Gastrocnemius medialis (tissue), 4 donors: Measurements from ENCODE around the gene NIPA2.

Experiments used
- CTCF ChIP-seq, 5 experiments: fragments of 450-650 bp in 3 of 5; fragments of 200-600 bp in 2 of 5; sonication (generic) in 2 of 5; IDR thresholded peaks in 4 of 5; conservative IDR thresholded peaks in 1 of 5; 1 replicate in 4 of 5; 2 replicates in 1 of 5; pipeline ENCODE4 v1.5.1; 2016 to 2019; ENCODE audit warnings: antibody characterized with exemption in 5 of 5, mild to moderate bottlenecking in 3 of 5, moderate library complexity in 3 of 5
- POLR2A ChIP-seq, 2 donors: fragments of 450-650 bp; IDR thresholded peaks; one replicate each; pipeline ENCODE4 v1.6.1; 2017; ENCODE audit warnings: antibody characterized with exemption in 2 of 2, mild to moderate bottlenecking in 2 of 2, moderate library complexity in 2 of 2

GRCh38 chr15:22806664-22807063 lies 31.8 kb upstream of the NIPA2 start:
- TF ChIP-seq CTCF (IDR thresholded peaks at IDR 0.05 in 4 of 5, conservative IDR thresholded peaks at IDR 0.05 in 1 of 5) (no peak), POLR2A (IDR thresholded peaks at IDR 0.05) (no peak)
